ENCODE results near the gene WDR44.
"Not testable (repeated sequence)": the region's sequence is repeated elsewhere in the genome, so short reads cannot be mapped to it uniquely, and the experiment has no call there.

The WDR44 gene

DNA sequence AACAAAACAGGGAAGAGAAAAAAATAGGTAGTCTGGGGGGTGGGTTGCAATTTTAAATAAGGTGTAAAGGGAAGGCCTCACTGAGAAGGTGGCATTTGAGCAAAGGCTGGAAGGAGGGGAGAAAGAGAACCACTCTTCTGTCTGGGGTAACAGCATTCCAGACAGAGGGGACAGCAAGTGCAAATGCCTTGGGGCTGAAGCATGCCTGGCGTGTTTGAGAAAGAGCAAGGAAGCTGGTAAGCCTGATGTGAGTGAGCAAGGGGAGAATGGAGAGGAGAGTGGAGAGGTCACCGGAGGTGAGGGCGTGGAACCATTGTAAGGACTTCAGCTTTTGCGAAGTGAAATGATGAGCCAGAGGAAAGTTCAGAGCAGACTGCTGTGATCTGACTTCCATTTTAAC, 130.0 kb downstream of the WDR44 start:
- no peak overlapping the region for H3K4me3 ChIP-seq
- no peak overlapping the region for H3K27ac ChIP-seq
- TF ChIP-seq CTCF (IDR thresholded peaks at IDR 0.05) = no peak
- DNase-seq (ENCODE audit: low spot score) = no peak

- TF ChIP-seq CTCF (IDR thresholded peaks at IDR 0.05) = no peak
- no peak overlapping the region for H3K4me3 ChIP-seq
- DNase-seq (ENCODE audit: low spot score) = no peak
- H3K27ac ChIP-seq = no peak overlapping the region
Measured at GRCh38 chrX:118480172-118480571, 134.3 kb downstream of the WDR44 start.

DNA sequence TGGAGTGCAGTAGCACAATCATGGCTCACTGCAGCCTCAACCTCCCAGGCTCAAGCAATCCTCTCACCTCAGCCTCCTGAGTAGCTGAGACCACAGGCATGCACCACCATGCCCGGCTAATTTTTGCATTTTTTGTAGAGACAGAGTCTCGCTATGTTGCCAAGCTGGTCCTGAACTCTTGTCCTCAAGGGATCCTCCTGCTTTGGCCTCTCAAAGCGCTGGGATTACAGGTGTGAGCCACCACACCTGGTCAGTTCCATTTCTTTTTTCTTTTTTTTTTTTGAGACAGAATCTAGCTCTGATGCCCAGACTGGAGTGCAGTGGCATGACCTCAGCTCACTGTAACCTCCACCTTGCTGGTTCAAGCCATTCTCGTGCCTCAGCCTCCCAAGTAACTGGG, 136.5 kb downstream of the WDR44 start:
- DNase-seq (ENCODE audit: low spot score); H3K4me3 ChIP-seq; H3K27ac ChIP-seq: not testable (repeated sequence)

DNA sequence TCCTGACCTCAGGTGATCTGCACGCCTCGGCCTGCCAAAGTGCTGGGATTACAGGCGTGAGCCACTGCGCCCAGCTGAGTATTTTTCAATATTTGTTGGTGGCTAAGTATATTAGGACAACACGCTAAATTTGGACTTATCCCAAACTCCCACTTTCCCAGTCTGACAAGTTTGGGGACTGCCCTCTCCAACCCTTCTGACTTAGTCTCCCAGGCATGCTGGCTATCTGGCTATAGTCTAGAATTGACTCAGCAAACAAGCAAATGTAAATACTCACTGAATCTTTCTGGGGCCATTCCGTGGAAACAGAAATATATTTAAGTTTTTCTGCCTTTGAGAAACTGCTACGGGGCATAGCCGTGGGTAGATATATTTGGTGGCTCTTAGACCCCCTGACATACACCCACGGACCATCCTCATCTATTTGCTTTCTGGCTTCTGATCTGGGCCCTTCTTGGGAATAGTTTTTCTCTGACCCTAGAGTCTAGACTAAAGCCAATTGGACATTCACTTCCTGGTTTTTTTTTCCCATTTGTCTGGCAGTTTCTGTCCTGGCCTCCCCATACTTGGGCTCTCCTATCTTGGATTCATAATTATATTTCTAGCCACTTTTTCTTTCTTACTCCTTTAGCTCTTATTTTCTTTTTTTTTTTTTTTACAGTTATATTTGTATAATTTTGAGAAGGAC, 138.5 kb downstream of the WDR44 start:
- DNase-seq (ENCODE audit: low spot score) = no peak
- Histone ChIP-seq H3K27ac (no peak overlapping the region), H3K4me3 (no peak overlapping the region)
- no peak for TF ChIP-seq CTCF (IDR thresholded peaks at IDR 0.05)

GRCh38 chrX:118486693-118487092, 140.8 kb downstream of the WDR44 start:
- not testable (repeated sequence) for H3K27ac ChIP-seq; H3K4me3 ChIP-seq; DNase-seq (ENCODE audit: low spot score)

DNA sequence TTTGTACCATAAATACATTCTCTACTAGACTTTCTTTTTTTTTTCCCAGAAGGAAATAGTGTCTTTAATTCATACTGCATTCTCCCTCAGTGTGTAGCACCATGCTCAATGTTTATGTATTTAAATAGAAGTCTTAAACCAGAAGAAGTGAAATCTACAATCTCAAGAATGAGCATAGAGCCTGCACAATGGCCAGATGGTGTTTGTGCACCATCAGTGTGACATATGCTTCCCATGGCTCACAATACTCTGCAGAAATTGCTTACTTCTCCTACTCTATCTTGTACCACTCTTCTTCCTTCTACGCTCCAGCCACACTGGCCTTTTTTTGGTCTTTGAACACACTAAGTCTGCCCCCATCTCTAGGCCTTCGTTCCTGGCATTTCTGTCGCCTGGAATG, 147.1 kb downstream of the WDR44 start:
- DNase-seq (ENCODE audit: low spot score) = no peak
- H3K27ac ChIP-seq = no peak overlapping the region
- TF ChIP-seq CTCF (IDR thresholded peaks at IDR 0.05) = no peak
- no peak overlapping the region for H3K4me3 ChIP-seq

DNA sequence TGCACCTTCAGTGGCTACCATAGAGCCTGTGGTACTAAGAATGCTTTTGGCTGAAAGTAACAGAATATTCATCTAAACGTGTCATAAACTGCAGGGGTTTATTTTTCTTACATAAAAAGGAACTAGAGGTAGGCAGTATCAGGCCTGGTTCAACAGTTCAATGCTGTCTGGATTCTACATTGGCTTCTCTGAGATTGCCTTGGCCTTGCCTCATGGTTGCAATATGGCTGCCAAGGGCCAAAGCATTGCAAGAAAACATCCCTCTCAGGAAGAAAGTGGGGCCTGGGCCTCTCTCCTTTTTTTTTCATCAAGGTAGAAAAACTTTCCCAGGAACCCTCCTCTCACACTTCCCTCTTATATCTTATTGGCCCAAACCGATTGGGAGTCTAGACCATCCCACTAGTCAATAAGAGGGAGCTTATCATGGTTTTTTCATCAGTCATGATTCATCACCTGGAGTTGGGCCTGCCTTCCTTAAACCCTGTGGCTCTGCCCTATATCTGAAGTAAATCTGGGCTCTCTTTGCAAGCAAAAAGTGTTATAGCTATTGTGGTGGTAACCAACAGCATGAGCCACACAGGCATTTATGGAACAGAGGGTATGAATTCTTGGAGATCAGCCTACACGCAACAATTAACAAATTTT, 147.9 kb downstream of the WDR44 start:
- H3K27ac ChIP-seq = no peak overlapping the region
- no peak overlapping the region for H3K4me3 ChIP-seq
- DNase-seq (ENCODE audit: low spot score) = no peak
- TF ChIP-seq CTCF (IDR thresholded peaks at IDR 0.05) = no peak
